Measurements from ENCODE around the gene MYO9B.
"Not testable (repeated sequence)": the region's sequence is repeated elsewhere in the genome, so short reads cannot be mapped to it uniquely, and the experiment has no call there.

MYO9B gene

GRCh38 chr19:17121736-17122293, 46.2 kb downstream of the MYO9B start:
- no peak for DNase-seq

DNA sequence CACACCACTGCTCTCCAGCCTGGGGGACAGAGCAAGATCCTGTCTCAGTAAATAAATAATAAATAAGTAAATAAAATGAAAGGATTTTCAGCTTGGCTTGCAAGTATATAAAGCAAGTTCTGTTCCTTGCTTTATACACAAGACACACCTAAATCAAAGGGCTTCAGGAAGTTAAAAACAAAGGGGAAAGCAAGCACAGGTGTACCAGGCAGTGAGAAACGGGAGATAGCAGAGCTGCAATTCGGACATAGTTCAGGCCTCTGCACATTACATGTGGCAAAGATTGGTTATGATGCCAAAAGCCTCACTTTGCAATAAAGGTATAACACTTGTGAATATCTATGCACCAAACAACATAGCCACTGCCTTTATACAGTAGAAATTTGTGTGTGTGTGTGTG, 47.5 kb downstream of the MYO9B start:
- no peak for DNase-seq

DNA sequence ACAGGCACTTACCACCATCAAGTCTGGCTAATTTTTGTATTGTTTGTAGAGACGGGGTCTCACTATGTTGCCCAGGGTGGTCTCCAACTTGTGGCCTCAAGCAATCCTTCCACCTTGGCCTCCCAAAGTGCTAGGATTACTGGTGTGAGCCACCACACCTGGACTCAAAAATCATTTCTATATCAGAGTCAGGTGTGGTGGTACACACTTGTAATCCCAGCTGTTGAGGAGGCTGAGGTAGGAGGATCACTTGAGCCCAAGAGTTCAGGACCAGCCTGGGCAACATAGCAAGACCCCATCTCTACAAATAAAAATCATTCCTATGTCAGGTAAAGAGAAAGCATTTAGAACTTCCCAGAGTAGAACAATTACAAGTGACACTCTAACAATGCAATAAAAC, 48.4 kb downstream of the MYO9B start:
- DNase-seq, result no peak

DNA sequence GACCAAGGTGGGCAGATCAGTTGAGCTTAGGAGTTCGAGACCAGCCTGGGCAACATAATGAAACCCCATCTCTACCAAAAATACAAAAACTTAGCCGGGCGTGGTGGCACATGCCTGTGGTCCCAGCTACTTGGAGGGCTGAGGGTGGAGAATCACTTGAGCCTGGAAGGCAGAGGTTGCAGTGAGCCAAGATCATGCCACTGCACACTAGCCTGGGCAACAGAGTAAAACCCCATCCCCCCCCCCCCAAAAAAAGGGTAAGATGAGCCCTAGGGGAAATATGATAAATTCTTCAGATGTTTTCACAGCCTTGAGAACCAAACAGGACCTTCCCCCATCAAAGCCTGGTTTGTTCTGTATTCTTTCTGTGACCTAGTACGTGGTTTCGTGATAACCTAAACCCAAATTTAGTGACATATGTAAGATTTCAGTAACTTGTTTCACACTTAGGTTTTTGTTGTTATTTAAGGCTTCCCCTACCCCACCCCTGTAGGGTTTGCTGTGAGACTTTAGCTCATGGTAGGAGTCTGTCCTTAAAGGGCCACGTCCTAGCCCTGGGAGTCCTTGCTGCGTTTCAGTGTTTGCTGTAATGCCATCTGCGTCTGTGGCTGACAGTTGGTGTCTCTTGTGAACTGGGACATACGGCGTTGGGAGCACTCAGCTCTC, 49.6 kb downstream of the MYO9B start:
- peak; percentile 61 for DNase-seq

GRCh38 chr19:17125728-17126677, 50.4 kb downstream of the MYO9B start:
- DNase-seq, result no peak

GRCh38 chr19:17127671-17128070, 52.1 kb downstream of the MYO9B start:
- no peak for DNase-seq

DNA sequence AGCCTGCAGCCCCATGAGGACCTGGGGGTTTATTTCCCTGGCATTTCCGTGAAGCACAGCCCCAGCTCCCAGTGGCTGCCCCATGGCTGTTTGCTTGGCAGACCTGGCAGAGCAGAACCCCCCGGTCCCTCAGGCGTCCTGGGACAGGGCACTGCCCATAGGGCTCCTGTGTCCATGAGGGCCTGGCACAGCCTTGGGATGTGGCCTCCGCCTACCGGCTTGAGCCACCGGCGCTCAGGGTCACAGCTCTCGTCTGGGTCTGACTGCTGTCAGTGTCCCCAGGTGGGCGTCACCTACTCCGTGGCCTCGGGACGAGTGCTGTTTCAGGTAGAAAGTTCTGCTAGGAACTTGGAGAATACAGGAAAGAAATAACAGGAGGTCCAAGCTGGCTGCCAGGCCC, 52.8 kb downstream of the MYO9B start:
- no peak for DNase-seq

GRCh38 chr19:17128820-17129219, 53.2 kb downstream of the MYO9B start:
- no peak for DNase-seq

- no peak for DNase-seq
These were observed 53.8 kb downstream of the MYO9B start for GRCh38 chr19:17129377-17129776.

GRCh38 chr19:17135001-17135853, 59.6 kb downstream of the MYO9B start:
- DNase-seq, result peak; percentile 99

- DNase-seq, result no peak
These were observed 60.4 kb downstream of the MYO9B start for GRCh38 chr19:17136021-17136420.

DNA sequence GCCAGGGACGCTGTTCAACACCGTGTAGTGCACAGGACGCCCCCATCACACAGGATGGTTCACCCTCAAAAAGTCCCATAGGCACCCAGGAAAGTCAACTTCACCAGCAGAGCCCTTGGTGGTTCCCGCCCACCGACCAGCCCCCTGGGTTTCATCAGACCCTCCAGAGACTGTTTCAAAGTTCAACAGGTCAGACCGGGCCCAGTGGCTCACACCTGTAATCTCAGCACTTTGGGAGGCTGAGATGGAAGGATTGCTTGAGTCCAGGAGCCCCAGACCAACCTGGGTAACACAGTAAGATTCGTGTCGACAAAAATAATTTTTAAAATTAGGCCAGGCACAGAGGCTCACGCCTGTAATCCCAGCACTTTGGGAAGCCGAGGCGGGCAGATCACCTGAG, 61.0 kb downstream of the MYO9B start:
- no peak for DNase-seq

DNA sequence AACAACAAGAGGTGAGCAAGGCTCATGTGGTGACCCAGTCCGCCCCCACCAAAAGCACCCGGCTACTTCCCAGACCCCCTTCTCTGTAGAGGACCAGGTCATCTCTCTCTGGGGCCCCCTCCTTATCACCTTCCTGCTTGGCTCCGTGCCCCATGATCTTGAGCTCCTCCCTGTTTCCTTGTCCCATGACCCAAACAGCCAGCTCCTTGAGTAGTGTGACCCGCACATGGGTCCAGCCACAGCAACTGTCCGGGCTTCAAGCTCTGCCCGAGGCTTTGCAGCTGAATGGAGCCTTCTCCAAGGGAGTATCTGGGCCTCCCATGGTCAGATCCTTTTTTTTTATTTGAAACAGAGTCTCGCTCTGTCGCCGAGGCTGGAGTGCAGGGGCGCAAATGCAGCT, 61.8 kb downstream of the MYO9B start:
- no peak for DNase-seq

DNA sequence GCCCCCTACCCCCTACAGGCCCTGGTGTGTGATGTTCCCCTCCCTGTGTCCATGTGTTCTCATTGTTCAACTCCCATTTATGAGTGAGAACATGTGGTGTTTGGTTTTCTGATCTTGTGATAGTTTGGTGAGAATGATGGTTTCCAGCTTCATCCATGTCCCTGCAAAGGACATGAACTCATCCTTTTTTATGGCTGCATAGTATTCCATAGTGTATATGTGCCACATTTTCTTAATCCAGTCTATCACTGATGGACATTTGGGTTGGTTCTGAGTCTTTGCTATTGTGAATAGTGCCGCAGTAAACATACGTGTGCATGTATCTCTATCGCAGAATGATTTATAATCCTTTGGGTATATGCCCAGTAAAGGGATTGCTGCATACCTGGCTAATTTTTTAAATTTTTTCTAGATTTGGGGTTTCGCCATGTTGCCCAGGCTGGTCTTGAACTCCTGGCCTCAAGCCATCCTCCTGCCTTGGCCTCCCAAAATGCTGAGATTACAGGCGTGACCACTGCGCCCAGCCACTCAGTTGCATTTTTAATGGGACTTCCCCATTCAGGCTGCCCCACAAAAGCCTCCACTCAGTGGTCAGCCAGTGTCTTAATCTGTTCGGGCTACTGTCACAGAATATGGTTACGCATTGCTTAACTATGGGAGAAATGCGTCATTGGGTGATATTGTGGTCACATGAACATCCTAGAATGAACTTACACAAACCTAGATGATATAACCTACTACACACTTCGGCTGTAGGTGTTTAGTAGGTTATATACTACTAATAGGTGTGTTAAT, 62.7 kb downstream of the MYO9B start:
- DNase-seq, result not testable (repeated sequence)

- no peak for DNase-seq
These were observed 63.5 kb downstream of the MYO9B start for GRCh38 chr19:17138937-17139598.

GRCh38 chr19:17144771-17145170, 69.2 kb downstream of the MYO9B start:
- not testable (repeated sequence) for DNase-seq

DNA sequence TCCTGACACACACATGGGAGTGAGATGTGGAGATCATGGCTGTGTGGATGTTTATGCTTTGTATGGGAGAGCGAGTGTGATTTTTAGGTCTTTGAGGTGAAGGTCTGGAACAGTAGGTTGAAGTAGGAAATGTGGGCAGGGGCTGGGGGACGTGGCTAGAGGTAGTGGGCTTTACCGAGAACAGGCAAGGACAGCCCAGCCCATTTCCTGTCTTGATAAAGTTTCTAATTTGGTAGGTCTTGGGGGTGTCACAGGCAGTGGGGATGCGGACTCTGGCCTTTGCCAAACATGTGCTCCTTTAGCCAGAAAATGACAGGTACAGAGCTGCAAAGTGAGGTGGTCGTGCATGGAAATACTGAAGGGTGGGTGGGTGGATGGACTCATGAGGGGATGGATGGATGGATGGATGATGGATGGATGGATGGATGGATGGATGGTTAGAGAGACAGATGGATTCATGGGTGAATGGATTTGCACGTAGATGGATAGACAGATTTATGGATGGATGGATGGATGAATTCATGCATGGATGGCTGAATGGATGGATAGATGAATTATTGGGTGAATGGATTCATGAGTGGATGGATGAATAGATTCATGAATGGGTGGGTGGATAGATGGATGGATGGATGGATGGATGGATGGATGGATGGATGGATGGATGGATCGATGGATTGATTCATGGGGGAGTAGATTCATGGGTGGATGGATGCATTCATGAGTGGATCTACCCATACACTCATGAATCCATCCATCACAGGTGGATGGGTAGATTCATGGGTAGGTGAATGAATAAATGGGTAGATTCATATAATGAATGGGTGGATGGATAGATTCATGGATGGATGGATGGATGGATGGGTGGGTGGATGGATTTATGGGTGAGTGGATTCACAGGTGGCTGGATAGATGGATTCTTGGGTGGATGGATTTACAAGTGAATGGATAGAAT, 70.2 kb downstream of the MYO9B start:
- DNase-seq, result no peak

DNA sequence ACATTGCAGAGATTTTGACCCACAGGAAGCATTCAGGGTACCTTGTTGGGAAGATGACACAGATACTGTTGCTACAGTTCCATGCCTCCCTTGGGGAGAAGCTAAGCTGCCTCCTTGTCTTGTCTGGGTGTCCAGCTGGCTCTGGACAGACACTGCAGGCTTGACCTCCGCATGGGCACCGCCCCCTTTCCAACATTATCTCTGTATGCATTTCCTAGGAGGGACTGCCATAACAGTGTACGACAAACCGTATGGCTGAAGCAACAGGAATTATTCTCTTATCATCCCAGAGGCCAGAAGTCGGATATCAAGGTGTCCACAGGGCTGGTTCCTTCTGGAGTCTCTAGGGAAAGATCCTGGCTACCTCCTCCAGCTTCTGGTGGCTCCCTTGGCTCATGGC, 72.6 kb downstream of the MYO9B start:
- DNase-seq, result no peak

- DNase-seq, result no peak
These were observed 74.0 kb downstream of the MYO9B start for GRCh38 chr19:17149393-17150135.

DNA sequence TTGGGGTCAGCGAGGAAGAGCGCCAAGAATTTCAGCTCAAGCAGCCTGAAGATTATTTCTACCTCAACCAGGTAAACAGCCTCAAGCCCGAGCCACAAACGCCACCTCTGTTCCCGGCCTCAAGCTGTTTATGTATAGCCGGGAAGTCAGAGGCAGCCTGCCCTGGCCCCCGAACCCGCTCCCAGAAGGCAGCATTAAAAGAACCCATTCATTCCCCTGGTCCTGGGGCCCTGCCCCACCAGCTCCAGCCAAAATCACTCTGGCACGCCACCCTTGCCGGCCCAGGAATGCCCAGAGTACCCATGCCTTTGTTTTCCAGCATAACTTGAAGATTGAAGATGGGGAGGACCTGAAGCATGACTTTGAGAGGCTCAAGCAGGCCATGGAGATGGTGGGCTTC, 78.4 kb downstream of the MYO9B start:
- no peak for DNase-seq

Measured in EL (cell line).